ENCODE results near the gene SYTL3. TPM values are rescaled to one million over a fixed set of nuclear protein-coding genes. Genes with fewer than 3 reads are reported as not detected.

SYTL3 gene
- total RNA-seq, 1 donor = 6.5 TPM

GRCh38 chr6:158770533-158771330, 120.9 kb downstream of the SYTL3 start:
- DNase-seq (ENCODE audit: low read depth in 2 of 3, low spot score in 2 of 3) = no peak

GRCh38 chr6:158771399-158772152, 121.7 kb downstream of the SYTL3 start:
- DNase-seq (ENCODE audit: low read depth in 2 of 3, low spot score in 2 of 3) = no peak

- DNase-seq (ENCODE audit: low read depth in 2 of 3, low spot score in 2 of 3) = no peak
These were observed 122.3 kb downstream of the SYTL3 start for GRCh38 chr6:158772172-158772571.

GRCh38 chr6:158772851-158773371, 123.1 kb downstream of the SYTL3 start:
- DNase-seq (ENCODE audit: low read depth in 2 of 3, low spot score in 2 of 3) = no peak

GRCh38 chr6:158773581-158774449, 124.0 kb downstream of the SYTL3 start:
- no peak for DNase-seq (ENCODE audit: low read depth in 2 of 3, low spot score in 2 of 3)

- DNase-seq (ENCODE audit: low read depth in 2 of 3, low spot score in 2 of 3) = no peak
These were observed 125.0 kb downstream of the SYTL3 start for GRCh38 chr6:158774717-158775449.

GRCh38 chr6:158775832-158776231, 126.0 kb downstream of the SYTL3 start:
- DNase-seq (ENCODE audit: low read depth in 2 of 3, low spot score in 2 of 3) = no peak

GRCh38 chr6:158776737-158777136, 126.9 kb downstream of the SYTL3 start:
- no peak for DNase-seq (ENCODE audit: low read depth in 2 of 3, low spot score in 2 of 3)

GRCh38 chr6:158777510-158777909, 127.7 kb downstream of the SYTL3 start:
- DNase-seq (ENCODE audit: low read depth in 2 of 3, low spot score in 2 of 3) = no peak

GRCh38 chr6:158778005-158778527, 128.2 kb downstream of the SYTL3 start:
- DNase-seq (ENCODE audit: low read depth in 2 of 3, low spot score in 2 of 3) = no peak

GRCh38 chr6:158780246-158780884, 130.5 kb downstream of the SYTL3 start:
- DNase-seq (ENCODE audit: low read depth in 2 of 3, low spot score in 2 of 3) = no peak

- no peak for DNase-seq (ENCODE audit: low read depth in 2 of 3, low spot score in 2 of 3)
These were observed 131.3 kb downstream of the SYTL3 start for GRCh38 chr6:158780988-158781691.

- no peak for DNase-seq (ENCODE audit: low read depth in 2 of 3, low spot score in 2 of 3)
These were observed 132.0 kb downstream of the SYTL3 start for GRCh38 chr6:158781692-158782373.

- DNase-seq (ENCODE audit: low read depth in 2 of 3, low spot score in 2 of 3) = no peak
These were observed 132.7 kb downstream of the SYTL3 start for GRCh38 chr6:158782432-158783166.

GRCh38 chr6:158783167-158783450, 133.3 kb downstream of the SYTL3 start:
- no peak for DNase-seq (ENCODE audit: low read depth in 2 of 3, low spot score in 2 of 3)

- no peak for DNase-seq (ENCODE audit: low read depth in 2 of 3, low spot score in 2 of 3)
These were observed 134.0 kb downstream of the SYTL3 start for GRCh38 chr6:158783851-158784250.

- DNase-seq (ENCODE audit: low read depth in 2 of 3, low spot score in 2 of 3) = no peak
These were observed 134.7 kb downstream of the SYTL3 start for GRCh38 chr6:158784505-158784904.

GRCh38 chr6:158785036-158785435, 135.2 kb downstream of the SYTL3 start:
- DNase-seq (ENCODE audit: low read depth in 2 of 3, low spot score in 2 of 3) = no peak
